HG03571 (cell line): ENCODE data around the gene NELFA.
"Not testable (repeated sequence)": the region's sequence is repeated elsewhere in the genome, so short reads cannot be mapped to it uniquely, and the experiment has no call there.

Source experiments
- ATAC-seq: cut with Tn5 transposase; IDR thresholded peaks from one replicate; pipeline ENCODE4 v1.9.1; 2021; ENCODE audit not compliant: unreplicated experiment

The NELFA gene

DNA sequence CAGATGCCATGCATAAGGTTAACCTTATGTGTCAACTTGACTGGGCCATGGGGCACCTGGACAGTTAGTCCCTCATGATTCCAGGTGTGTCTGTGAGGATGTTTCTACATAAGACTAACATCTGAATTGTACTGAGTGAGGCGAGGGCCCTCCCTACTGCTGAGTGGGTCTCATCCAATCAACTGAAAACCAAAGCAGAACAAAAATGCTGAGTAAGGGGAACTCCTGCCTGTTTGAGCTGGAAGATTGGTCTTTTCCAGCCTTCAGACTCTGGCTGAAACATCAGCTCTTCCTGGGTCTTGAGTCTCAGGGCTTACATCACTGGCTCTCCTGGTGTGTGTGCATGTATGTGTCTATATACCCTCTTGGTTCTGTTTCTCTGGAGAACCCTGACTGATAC, 13.8 kb downstream of the NELFA start:
- ATAC-seq = no peak

DNA sequence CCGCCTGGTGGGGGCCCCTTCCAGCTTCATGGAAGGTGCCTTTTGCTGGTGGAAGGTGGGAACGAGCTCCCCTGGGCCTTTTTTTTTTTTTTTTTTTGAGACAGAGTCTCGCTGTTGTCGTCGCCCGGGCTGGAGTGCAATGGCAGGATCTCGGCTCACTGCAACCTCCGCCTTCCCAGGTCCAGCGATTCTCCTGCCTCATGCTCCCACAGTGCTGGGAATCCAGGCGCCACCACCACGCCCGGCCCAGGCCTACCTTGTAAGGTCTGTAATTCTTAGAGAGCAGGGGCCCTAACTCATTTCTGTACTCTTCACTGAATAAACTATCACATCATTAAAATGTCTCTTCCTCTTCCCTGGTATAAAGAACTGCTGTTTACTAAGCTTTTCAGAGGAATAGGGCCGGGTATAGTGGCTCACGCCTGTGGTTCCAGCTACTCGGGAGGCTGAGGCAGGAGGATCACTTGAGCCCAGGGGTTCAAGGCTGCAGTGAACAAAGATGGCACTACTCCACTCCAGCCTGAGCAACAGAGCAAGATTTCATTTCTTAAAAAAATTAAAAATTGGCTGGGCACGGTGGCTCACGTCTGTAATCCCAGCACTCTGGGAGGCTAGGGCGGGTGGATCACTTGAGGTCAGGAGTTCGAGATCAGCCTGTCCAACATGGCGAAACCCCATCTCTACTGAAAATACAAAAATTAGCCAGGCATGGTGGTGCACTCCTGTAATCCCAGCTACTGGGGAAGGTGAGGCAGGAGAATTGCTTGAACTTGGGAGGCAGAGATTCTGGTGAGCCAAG, 14.9 kb downstream of the NELFA start:
- not testable (repeated sequence) for ATAC-seq

DNA sequence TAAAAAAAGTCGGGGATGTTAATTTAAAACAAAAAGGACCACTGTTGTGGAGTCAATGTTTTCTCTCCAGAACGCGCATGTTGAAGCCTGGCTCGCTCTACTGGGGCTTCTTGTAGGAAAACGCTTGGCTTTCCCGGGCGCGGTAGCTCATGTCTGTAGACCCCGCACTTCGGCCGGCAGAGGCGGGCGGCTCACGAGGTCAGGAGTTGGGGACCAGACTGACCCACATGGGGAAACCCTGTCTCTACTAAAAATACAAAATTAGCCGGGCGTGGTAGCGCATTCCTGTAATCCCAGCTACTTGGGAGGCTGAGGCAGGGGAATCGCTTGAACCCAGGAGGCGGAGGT, 15.6 kb downstream of the NELFA start:
- no peak for ATAC-seq

DNA sequence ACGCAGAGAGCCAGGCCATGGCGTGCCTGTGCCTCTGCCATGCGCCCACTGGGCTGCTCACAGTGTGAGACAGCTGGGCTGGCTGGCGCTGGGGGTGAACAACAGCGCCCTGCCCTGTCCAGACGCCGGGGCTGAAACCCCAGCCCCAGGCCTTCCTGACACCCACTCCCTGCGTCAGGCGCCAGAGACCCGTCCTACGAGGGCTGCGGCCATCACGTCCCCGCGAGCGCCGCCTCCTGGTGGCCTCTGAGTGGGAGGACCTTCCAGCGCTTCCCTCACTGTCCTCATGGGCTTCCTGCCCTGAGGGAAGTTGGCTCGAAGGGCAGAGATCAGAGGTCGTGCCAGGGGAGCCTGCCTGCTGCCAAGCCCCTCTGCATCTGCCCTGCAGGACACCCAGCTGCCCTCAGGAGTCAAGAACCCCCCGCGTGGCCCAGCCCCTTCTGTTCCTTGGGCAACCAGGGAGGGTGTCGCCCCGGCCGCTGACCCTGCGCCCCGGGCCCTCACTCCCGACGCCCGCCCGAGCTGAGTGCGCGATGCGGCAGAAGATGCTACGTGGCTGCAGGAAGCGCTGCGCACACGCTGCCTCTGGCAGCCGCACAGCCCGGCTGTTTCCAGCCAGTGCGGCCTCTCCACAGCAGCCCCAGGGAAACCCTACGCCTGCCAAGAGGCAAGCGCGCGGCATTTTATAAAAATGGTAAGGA, 16.2 kb downstream of the NELFA start:
- ATAC-seq = no peak

DNA sequence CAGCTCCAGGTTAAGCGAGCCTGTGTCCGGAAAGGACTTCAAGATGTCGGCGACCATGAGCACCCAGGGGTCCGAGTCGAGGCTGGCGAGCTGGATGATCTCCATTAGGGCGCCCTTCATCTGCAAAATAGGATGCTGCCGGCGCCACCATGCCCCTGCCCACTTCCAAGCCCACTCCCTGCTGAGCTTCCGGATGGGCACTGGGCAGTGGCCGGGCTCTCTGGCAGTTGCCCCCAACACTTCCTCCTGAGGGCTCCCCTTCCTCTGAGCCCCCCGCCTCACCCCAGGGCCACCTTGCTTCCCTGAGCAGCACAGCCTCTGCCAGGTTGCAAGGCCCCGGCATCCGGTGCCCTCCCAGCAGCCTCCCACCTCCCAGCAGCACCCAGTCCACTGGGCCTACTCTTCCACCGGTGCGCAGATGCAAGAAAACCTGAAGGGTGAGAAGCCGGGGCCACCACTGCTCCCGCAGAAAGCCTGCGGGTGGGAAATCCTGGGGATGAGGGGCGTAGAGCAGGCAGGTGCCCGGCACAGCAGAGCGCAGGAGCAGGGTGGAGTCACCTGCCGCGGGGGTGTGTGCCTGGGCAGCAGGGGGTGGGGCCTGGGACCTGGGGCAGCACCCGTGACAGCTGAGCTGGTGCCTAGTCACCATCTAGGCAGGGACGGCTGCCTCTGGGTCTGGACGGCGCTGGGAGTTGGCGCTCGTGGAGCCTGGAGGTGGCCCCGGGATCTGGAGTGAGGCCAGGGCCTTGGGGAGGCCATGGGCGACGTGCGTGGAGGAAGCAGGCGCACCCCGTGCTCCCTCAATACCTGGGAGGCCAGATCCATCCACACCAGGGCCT, 17.0 kb downstream of the NELFA start:
- no peak for ATAC-seq

DNA sequence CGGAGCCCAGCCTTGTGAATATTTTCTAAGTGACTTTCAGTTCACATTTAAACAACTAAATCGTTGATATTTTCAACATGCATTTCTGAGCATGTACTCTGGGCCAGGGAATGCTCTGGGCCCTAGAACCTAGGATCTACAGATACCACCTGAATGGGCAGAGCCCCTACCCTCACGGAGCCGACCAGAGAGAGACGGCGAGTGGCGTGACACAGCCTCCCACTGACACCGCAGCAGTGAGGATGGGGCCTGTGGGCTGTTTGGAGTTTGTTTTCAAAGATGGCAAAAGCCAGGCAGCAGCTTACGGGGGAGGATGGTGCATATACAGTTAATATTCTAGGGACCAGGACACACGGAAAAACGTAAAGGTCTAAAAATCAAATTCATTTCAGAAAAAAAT, 17.7 kb downstream of the NELFA start:
- ATAC-seq = no peak

DNA sequence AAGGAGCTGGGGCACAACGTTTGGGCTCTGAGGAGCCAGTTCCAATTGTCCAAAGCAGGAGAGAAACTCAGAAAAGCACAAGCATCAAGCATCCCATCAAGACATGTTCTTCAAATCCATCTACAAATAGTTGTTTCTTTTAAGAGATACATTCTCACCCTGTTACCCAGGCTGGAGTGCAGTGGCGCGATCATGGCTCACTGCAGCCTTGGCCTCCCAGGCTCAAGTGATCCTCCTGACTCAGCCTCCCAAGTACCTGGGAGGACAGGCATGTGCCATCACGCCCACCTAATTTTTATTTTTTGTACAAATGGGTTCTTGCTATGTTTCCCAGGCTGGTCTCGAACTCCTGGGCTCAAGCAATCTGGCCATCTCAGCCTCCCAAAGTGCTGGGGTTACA, 18.1 kb downstream of the NELFA start:
- ATAC-seq = no peak

DNA sequence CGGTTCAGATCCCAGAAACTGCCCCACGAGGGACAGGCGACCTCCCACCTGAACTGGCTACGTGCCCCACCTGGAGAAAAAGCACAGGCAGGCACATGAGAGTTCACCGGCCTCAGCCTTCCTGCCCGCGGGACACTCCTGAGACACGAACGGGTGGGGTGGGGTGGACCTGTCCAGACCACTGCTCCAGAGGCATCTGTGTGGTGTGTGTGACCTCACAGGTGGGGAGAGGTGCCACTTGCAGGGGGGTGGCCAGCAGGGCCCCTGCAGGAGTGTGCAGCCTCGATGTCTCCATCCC, 18.5 kb downstream of the NELFA start:
- ATAC-seq = no peak

DNA sequence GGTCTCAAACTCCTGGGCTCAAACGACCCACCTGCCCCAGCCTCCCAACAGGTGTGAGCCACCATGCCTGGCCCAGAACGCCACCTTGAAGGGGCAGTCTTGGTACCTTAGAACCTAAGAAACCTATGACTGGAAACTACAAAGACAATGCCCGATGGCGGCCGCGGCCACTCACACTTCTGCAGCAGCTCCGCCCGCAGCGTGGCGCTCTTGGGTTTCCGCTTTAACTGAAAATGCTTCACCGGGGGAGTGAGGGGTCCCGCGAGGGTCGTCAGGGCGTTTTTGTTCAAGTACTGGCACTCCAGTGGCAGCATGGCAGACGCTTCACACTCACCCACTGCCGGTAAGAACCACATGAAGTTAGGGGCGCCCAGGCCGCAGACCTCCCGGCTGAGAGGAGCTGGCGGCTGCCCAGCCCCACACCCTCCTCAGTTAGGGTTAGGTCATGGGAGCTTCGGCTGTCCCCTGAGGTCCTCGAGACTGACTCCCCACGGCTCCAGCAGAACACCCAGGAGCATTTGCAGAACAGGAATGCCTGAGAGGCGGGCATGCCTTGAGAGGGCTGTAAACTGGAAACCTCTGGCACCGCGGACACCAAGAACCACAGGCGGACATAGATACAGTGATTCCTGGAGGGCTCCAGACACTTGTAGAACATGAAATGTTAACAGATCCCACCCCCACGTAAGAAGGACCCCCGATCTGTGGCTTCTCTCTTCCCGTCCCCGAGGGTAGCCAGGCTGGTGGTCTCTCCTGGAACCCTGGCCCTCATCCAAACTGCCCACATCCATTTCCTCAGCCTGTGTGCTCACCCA, 19.0 kb downstream of the NELFA start:
- no peak for ATAC-seq

DNA sequence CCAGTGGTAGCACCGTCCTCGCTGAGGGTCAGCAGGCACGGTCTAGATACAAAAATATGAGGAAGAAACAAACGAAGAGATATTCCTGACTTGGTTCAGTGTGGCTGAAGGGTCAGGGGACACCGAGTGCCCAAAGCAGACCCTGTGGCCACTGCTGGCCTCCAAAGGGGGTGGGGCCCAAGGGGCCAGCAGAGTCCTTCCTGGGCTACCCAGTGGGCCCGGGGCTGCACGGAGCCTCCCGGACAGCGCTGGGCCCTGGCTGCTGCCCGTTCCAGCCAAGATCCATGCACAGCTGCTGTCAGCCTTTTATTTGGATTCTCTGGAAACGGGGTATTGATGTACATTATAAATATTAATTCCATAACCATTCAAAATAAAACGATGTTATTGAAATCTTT, 20.4 kb downstream of the NELFA start:
- ATAC-seq = no peak

DNA sequence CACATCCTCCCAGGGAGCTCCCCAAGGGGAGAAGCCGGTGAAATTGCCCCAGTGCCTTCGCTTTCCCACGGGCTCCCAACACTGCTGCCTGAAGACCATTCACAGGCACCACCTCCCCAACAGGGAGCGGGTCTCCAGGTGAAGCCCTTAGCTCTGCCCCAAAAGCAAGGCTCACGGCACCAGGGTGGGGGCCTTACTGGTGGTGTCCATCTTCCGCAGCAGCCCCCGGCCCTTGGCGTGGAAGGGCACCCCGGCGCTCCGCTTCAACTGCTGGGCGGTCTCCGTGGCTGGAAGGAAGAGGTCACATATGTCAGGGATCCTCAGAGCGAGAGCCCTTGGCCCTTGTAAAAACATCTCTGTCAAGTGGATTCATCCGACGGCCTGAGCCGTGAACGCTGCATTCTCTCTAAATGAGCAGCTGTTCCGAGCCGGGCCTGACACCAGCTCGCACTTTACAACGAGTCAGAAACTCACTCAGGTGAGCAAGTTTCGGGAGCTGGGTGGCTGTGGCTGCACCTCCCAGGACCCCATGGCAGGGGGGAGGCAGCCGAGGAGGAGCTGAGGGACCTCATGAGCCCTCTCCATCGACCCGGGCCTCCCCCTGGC, 20.9 kb downstream of the NELFA start:
- no peak for ATAC-seq

DNA sequence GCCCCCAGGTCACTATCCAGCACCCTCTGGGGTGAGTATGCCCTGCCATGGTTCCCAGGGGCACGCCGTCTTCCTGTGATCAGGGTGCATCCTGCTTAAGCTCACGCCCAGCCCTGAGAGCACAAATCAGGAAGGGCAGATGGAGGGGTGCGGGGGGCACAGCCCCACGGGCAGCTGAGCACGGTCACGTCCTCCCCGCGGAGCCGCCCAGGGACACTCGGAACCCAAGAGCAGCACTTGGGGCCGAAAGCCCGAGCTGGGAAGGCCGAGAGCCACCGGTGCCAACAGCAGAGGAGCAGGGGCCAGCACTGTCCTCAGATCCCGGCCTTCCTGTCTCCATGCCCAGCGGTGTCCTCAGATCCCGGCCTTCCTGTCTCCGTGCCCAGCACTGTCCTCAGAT, 21.5 kb downstream of the NELFA start:
- no peak for ATAC-seq

DNA sequence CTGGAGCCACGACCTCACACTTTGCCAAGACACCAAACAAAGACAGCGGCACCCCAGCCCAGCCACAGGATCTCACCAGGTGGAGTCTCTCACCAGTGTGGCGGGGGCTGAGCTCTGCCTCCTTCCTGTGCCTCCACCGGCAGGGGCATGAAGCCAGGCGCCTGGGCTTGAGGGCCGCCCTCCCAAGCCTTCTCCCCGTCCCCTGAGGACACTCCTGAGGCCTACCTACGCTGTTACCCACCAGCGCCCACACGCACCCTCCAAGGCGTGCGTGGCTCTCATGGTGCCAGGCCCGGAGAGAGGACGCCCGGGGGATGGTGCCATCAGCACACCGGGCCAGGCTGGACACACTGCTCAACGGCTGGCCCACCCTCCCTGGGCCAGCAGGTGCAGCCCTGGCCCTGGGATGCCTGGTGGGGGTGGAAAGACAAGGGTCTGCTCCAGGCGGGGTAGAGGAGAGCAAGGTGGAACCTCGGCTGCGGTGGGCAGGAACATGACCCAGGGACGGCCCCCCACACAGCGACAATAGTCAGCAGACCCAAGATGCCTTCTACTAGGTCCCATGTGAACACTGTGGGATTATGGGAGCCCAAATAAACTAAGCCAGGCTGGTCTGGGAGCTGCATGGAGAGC, 22.1 kb downstream of the NELFA start:
- ATAC-seq = no peak

DNA sequence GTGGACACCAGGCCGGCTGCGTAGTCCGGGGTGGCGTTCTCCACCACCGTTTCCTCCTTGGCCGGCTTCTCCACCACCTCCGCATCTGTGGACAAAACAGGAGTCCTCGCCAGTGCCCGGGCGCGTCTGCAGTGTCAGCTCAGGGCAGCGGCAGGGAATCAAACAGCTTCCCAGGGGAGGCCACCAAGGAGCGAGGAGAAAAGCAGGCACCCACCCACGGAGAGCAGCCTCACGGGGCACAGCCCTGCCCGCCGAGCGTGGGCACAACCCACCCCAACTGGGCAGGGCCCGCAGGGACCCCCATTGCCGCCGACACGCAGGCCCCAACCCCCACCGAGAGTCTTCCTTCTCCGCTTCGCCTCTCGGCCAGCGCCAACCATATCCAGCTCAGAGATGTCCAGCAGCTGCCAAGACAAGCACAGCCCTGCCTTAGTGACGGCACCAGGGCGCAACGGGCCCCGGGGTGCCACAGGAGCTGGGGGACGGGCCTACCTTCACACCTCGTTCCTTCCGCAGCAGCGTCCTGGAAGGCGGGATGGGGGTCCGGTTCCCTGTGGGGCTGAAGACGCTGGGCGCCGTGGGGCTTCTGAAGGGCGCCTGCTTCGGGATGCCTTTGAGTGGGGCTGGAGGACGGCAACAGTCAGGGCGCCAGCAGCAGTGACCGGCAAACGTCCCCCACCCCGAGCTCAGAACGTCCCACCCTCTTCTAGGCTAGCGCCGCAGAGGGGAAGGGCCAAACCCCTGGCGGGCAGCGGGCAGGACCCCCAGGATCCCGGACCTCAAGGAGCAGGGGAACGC, 22.8 kb downstream of the NELFA start:
- no peak for ATAC-seq

DNA sequence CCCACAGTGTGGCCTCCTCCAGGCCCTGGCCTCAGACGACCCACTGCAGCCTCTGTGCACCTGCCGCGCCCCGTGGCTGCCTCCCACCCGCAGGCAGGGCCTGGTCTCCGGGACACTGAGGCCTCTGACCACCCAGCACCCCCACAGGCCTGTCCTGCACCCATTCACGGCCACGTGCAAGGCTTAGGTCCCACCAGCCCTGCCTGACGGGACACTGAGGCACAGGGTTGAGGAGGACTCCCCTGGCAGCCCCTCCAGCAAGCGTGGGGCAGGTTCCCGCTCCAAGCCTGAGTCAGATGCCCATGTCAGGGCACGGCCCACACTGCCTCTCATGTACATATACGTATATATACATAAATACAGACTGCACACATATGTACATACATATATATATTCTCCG, 23.5 kb downstream of the NELFA start:
- ATAC-seq = no peak

DNA sequence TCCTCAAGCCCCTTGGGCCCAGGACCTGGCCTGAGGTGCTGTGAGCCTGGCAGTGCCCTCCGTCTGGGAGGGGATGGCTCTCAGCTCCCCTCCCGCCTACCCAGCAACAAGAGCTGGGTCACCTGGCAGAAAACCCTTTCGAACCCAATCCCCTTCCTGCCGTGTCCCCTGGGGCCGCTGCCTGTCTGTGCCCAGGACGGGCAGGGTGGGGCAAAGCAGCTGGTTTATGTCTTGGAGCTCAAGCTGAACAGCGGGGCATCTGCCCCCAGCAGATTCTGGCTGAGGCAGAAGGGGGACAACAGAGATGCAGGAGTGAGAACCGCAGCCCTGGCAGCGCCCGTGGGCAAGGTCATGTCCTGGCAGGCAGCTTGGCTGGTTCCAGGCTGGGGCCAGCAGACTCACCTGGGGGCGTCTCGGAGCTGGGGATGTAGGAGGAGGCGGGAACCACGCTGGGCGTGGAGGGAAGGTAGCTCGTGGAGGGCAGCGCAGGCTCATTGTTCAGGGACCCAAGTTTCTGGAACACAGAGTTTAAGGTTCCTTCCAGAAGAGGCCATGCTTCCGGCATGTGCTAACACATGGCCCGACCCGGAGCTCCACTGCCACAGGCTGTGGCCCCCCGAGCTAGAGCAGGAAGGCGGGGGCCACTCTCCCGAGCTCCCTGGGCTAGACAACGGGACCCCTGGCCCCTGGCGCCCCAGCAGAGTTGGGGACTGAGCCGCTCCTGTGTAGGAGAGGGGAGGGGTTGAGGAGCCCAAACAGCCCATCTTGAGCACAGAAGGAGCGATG, 24.2 kb downstream of the NELFA start:
- ATAC-seq = no peak

DNA sequence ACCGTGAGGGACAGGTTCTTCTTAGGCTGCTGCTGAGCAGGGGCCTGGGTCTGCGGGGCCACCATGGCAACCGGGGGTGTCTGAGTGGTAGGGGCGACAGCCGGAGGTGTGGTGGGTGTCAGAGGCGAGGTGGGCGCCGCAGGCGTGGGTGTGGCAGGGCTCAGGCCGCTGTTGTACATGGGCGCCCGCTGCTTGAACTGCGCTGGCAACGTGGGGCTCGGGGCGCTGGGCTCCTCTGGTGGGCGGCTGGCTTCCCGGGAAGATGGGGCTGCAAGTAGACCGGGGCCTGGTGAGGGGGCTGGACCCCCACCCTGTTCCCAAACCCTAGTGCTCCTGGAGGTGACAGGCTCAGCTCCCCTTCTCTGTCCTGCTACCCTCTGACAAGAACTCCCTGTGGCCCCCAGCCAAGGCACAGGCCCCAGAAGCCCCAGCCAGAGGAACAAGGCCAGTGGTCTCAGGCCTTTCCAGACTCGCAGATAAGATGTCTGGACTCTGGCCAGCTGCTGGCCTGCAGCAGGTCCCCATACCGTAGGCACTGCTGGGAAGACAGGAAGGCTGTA, 24.8 kb downstream of the NELFA start:
- no peak for ATAC-seq

DNA sequence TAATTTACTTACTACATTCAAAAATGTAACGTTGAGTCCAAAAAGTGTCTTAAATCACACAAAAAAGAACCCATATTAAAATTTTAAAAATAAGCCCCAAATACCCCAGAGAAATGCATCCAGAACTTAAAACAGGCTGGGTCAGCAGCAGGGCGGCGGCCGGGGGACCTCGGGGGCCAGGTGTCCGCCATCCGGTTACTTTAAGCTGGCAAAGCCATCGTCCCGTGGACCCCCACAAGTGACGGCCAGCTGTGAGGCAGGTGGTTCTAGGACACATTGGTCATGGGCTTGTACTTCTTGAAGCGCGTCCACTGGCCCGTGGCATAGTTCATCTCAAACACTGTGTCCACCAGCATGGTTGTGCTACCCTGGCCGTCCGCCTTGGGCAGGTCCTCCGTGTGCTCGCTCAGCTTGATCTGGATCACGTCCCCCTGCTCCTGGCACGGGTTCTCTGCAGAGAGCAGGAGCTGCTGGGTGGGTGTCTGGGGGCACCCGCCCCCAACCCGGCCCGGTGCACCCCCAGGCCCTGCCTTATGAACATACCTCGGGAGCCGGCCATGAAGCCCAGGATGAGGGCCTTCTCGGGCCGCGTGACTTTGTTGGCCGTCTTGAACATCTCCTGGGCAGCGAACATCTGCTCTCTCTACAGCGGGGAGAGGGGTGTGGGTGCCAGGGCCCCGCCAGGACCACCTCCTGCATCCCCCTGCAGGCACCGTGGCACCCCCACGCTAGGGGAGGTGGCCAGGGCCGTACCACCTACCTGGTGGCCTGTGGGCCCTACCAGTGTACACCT, 25.5 kb downstream of the NELFA start:
- no peak for ATAC-seq
